ENCODE measurements around the gene RNF123. TPM values are rescaled to one million over a fixed set of nuclear protein-coding genes. Genes with fewer than 3 reads are reported as not detected.

The RNF123 gene
- total RNA-seq, 1 experiment from 2014 or later: 46.7 TPM

- no peaks in the 10 kb centered on the region for H3K9me3 ChIP-seq (ENCODE audit: insufficient read depth, low read depth)
- no TSS peak for BruUV-seq (replicated peaks)
- intact Hi-C loops (cut with micrococcal nuclease; ENCODE audit: unreplicated experiment): no loop called here
- H3K27ac ChIP-seq: no peak overlapping the region
- no peaks in the 10 kb centered on the region for H3K9me2 ChIP-seq (ENCODE audit: insufficient read depth)
- TF ChIP-seq CTCF (conservative IDR thresholded peaks at IDR 0.05) (no peak), EZH2 (IDR thresholded peaks at IDR 0.05; ENCODE audit: low read depth) (no peak)
- no peaks in the 10 kb centered on the region for H3K36me3 ChIP-seq (ENCODE audit: low read depth)
- H3K4me1 ChIP-seq (replicated peaks; ENCODE audit: insufficient read depth): no peaks in the 10 kb centered on the region
- no peaks in the 10 kb centered on the region for H3K79me2 ChIP-seq (ENCODE audit: low read depth)
- H4K20me1 ChIP-seq (ENCODE audit: insufficient read depth): no peaks in the 10 kb centered on the region
- POLR2A ChIA-PET (ENCODE audit: unreplicated experiment): no interaction called here
- H3K27me3 ChIP-seq (ENCODE audit: insufficient read depth, low read depth): no peaks in the 10 kb centered on the region
- no peak for DNase-seq
- no peak overlapping the region for H2AFZ ChIP-seq
- no peak overlapping the region for H3K4me3 ChIP-seq
- H3K4me2 ChIP-seq: no peak overlapping the region
- no peaks in the 10 kb centered on the region for H3F3A ChIP-seq (ENCODE audit: insufficient read depth, low read depth)
- CTCF ChIA-PET: no interaction called here
Observed at GRCh38 chr3:49650177-49650576, 39.2 kb upstream of the RNF123 start.

GRCh38 chr3:49650637-49651036 lies 38.7 kb upstream of the RNF123 start:
- intact Hi-C loops (cut with micrococcal nuclease; ENCODE audit: unreplicated experiment): no loop called here
- no peak for DNase-seq
- H3K27ac ChIP-seq: no peak overlapping the region
- H3K4me2 ChIP-seq: no peak overlapping the region
- H2AFZ ChIP-seq: no peak overlapping the region
- no peaks in the 10 kb centered on the region for H3F3A ChIP-seq (ENCODE audit: insufficient read depth, low read depth)
- H3K27me3 ChIP-seq (ENCODE audit: insufficient read depth, low read depth): no peaks in the 10 kb centered on the region
- H3K36me3 ChIP-seq (ENCODE audit: low read depth): no peaks in the 10 kb centered on the region
- ChIA-PET POLR2A (ENCODE audit: unreplicated experiment) (no interaction called here), CTCF (no interaction called here)
- no peak overlapping the region for H3K4me3 ChIP-seq
- H4K20me1 ChIP-seq (ENCODE audit: insufficient read depth): no peaks in the 10 kb centered on the region
- TF ChIP-seq CTCF (conservative IDR thresholded peaks at IDR 0.05): no peak
- no peak for TF ChIP-seq EZH2 (IDR thresholded peaks at IDR 0.05; ENCODE audit: low read depth)
- no TSS peak for BruUV-seq (replicated peaks)
- H3K79me2 ChIP-seq (ENCODE audit: low read depth): no peaks in the 10 kb centered on the region
- H3K9me3 ChIP-seq (ENCODE audit: insufficient read depth, low read depth): no peaks in the 10 kb centered on the region
- no peaks in the 10 kb centered on the region for H3K4me1 ChIP-seq (replicated peaks; ENCODE audit: insufficient read depth)
- H3K9me2 ChIP-seq (ENCODE audit: insufficient read depth): no peaks in the 10 kb centered on the region

DNA sequence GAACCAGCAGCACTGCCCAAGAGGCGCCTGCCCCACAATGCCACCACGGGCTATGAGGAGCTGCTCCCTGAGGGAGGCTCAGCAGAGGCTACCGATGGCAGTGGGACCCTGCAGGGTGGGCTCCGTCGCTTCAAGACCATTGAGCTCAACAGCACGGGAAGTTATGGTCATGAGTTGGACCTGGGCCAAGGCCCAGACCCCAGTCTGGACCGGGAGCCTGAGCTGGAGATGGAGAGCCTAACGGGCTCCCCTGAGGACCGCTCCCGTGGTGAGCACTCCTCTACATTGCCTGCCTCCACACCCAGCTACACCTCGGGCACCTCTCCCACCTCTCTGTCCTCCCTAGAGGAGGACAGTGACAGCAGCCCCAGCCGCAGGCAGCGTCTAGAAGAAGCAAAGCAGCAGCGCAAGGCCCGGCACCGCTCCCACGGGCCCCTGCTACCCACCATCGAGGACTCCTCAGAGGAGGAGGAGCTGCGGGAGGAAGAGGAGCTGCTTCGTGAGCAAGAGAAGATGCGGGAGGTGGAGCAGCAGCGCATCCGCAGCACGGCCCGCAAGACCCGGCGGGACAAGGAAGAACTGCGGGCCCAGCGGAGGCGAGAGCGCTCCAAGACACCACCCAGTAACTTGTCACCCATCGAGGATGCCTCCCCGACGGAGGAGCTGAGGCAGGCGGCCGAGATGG lies 37.0 kb upstream of the RNF123 start:
- Histone ChIP-seq H3K4me3 (no peak overlapping the region), H3K4me1 (replicated peaks; ENCODE audit: insufficient read depth) (no peaks in the 10 kb centered on the region), H3K27ac (no peak overlapping the region), H3F3A (ENCODE audit: insufficient read depth, low read depth) (no peaks in the 10 kb centered on the region), H3K27me3 (ENCODE audit: insufficient read depth, low read depth) (no peaks in the 10 kb centered on the region), H2AFZ (no peak overlapping the region), H3K79me2 (ENCODE audit: low read depth) (no peaks in the 10 kb centered on the region), H3K36me3 (ENCODE audit: low read depth) (no peaks in the 10 kb centered on the region), H3K9me2 (ENCODE audit: insufficient read depth) (no peaks in the 10 kb centered on the region), H4K20me1 (ENCODE audit: insufficient read depth) (no peaks in the 10 kb centered on the region), H3K9me3 (ENCODE audit: insufficient read depth, low read depth) (no peaks in the 10 kb centered on the region), H3K4me2 (no peak overlapping the region)
- intact Hi-C loops (cut with micrococcal nuclease; ENCODE audit: unreplicated experiment): no loop called here
- no TSS peak for BruUV-seq (replicated peaks)
- CTCF ChIA-PET: no interaction called here
- no peak for DNase-seq
- TF ChIP-seq EZH2 (IDR thresholded peaks at IDR 0.05; ENCODE audit: low read depth) (no peak), CTCF (conservative IDR thresholded peaks at IDR 0.05) (no peak)
- POLR2A ChIA-PET (ENCODE audit: unreplicated experiment): no interaction called here
